IPS DF 19.7 (cell line): Measurements from ENCODE around the gene ARMC12.
"Not testable (repeated sequence)": the region's sequence is repeated elsewhere in the genome, so short reads cannot be mapped to it uniquely, and the experiment has no call there.

Experiments used
- DNase-seq: peaks from one replicate; pipeline ENCODE4 v3.0.0-alpha.2; 2013; ENCODE audit warnings: low read depth, low spot score

Gene ARMC12

DNA sequence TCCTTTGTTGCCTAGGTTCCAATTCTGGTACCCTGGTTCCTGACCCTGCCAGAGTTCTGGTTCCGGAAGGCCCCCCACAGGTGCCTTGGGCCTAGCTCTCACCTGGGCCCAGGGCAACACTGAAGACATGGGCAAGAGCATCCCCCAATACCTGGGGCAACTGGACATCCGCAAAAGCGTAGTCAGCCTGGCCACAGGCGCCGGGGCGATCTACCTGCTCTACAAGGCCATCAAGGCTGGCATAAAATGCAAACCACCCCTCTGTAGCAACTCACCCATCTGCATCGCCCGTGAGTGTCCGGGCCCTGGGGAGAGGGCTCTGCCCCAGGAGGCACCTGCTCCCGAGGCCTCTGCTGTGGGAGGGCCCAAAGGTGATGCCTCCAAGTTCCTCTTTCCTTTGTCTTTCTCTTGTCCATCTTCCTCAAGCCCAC, at the start of gene ARMC12:
Gene ARMC12, plus strand, starts transcription at position 51 of the 431 bp plus-strand sequence. Its CDS starts 77 bp downstream, at position 128.
- no peak for DNase-seq

DNA sequence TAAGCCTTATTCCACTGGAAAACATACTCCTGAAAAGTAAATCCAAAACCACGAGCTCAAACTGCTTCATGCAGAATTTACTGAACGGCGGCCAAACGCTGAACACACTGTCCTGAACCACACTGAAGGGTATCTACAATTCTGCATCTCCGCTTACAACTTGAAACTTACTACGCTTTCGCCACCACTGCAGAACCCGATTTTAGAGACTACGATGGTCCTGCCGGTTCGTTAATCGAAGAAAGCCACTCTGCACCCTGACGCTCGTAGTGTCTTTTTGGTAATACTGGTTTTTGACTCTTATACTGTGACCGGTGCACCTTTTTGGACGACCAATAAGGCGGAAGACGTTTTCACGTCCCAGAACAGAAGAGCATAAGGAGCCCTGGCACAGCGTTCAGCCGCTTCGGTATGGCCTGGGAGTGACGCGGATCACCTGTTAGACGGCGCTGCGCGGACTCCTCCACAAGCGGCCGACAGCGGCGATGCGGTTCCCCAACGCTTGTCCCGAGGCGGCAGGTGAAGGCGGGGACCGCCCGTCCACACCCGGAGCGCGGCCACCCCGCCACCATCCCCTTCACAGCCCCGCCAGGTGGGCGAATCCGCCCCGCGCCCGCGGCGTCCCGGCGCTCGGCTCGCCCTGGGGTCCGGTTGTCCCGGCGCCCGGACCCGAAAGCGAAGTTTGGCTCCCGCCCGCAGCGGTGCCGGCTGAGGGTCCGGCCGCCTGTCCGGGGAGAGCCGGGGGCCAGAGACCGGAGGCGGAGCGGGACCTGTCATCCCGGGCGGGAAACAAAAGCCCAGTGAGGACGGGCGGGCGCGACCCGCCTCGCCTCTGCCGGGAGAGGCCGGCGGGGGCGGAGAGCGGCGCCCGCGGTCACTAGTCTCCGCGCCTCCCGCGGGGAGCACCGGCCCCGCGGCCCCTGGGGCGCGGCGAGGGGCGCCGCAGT, 48.9 kb upstream of the ARMC12 start:
- no peak for DNase-seq

GRCh38 chr6:35688605-35689322, 48.1 kb upstream of the ARMC12 start, which contains the start of gene FKBP5:
Gene FKBP5 (minus strand): TSS chr6:35688915. CDS start chr6:35642824, 46,091 bp downstream.
- DNase-seq: no peak

GRCh38 chr6:35690006-35690405, 46.8 kb upstream of the ARMC12 start:
- not testable (repeated sequence) for DNase-seq

- DNase-seq: no peak
These were observed 46.3 kb upstream of the ARMC12 start for GRCh38 chr6:35690484-35690883.

DNA sequence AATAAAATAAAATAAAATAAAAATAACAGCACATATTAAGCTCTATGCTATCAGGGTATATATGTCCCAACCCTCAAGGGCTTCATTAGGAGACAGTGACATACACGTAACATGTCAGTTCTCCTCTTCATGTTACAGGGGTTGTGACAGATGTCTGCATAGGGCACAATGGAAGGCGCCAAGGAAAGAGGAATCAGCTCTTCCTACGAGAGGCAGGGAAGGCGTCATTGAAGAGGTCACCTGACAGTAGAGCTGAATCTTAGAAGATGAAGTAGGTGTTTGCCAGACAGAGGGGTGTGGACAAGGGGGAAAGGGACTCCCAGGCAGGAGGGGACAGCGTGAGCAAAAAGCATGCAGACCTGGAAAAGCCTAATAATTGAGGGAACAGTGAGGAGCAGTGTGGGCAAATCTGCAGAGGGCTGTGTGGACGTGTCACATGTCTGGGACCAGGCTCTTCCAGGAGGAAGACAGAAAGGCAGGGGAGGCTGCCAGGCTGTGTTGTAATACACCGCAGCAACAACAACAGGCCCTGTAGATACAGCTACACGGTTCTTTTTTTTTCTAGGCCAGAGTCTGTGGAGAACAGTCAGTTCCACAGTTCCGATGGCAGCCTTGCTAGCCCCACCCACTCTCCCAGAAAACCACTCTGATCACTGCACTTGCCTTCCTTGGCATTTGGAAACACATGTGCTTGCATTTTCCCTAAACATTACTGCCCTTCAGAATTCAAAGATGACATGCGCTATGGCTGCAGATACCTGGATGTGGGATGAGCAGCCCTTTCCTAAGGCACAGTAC, 45.6 kb upstream of the ARMC12 start:
- no peak for DNase-seq

DNA sequence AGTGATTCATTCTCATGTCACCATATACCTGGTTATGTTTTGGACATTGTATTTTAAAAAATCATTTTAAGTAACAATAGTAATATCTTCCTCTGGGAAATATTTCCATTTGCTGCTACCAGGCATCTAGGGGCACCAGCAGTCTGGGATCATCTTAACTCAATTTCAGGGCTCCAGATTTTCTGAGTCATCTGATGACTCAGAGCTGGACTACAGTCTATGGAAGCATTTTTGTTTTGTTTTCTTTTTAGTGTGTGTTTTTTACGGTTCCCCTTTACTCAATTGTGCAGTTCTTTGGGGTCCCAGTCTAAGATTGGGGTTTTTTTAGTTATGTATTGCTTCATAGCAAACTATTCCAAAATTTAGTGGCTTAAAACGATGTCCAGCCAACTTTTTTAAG, 42.4 kb upstream of the ARMC12 start:
- DNase-seq: no peak

DNA sequence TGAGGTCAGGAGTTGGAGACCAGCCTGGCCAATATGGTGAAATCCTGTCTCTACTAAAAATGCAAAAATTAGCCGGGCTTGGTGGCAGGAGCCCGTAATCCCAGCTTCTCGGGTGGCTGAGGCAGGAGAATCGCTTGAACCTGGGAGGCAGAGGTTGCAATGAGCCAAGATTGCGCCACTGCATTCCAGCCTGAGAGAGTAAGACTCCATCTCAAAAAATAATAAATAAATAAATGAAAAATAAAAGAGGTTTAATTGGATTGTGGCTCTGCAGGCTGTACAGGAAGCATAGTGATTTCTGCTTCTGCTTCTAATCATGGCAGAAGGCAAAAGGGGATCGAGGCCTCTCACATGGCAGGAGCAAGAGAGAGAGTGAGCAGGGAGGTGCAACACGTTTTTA, 38.4 kb upstream of the ARMC12 start:
- not testable (repeated sequence) for DNase-seq

- no peak for DNase-seq
These were observed 38.0 kb upstream of the ARMC12 start for GRCh38 chr6:35698858-35699257.

- no peak for DNase-seq
These were observed 33.3 kb upstream of the ARMC12 start for GRCh38 chr6:35703554-35703953.

GRCh38 chr6:35706468-35706867, 30.4 kb upstream of the ARMC12 start:
- DNase-seq: no peak

GRCh38 chr6:35707714-35708407, 29.0 kb upstream of the ARMC12 start:
- DNase-seq: no peak

GRCh38 chr6:35708585-35708984, 28.2 kb upstream of the ARMC12 start:
- no peak for DNase-seq

- DNase-seq: no peak
These were observed 26.5 kb upstream of the ARMC12 start for GRCh38 chr6:35710241-35710847.

- no peak for DNase-seq
These were observed 25.1 kb upstream of the ARMC12 start for GRCh38 chr6:35711731-35712130.

DNA sequence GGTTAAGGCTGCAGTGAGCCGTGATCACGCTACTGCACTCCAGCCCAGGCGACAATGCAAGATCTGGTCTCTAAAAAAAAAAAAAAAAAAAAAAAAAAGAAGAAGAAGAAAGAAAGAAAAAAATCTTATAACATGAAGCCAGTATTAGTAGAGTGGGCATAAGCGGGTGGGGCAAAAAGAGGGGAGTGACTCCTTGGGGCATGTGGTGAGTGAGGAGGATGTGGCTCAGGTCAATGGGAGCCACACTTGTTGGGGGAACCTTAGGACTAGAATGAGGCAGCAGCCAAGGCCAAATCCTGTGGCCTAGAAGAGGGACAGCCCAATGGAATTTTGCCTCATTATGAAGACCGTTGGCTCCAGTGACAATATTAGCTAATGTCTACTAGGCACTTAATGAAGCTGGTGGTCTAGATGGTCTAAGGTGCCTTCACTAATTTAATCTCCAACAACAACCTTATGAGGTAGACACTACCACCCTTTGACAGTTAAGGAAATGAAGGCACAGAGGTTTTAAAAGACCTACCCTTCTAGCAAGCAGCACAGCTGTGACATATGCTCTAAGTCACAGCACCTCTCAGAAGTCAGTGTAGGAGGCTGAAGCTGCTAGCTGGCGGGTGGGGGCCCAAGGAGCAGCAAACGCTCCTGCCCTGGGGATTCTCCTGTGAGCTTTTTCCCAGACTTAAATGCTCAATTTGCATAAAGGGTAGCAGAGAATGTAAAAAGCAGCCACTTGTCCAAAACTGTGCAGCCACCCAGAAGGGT, 23.6 kb upstream of the ARMC12 start:
- no peak for DNase-seq

DNA sequence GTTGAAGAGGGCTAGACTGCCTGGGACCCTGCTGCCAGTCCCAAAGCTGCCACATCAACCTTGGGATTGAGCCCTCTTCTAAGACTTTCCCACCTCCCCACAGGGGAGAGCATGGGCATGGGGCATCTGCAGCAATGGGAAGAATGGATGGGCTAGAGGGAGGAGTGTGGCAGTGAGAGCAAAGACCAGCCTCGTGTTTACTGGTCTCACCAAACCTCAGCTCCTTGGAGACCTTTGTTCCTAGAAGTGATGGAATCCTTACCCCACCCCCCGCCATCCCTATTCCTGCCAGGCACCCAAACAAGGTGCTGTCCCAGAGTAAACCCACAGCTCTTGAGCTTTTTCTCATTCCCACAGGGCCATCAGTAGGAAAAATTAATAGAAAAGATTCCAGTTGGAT, 20.0 kb upstream of the ARMC12 start:
- no peak for DNase-seq

- no peak for DNase-seq
These were observed 19.1 kb upstream of the ARMC12 start for GRCh38 chr6:35717449-35718374.

DNA sequence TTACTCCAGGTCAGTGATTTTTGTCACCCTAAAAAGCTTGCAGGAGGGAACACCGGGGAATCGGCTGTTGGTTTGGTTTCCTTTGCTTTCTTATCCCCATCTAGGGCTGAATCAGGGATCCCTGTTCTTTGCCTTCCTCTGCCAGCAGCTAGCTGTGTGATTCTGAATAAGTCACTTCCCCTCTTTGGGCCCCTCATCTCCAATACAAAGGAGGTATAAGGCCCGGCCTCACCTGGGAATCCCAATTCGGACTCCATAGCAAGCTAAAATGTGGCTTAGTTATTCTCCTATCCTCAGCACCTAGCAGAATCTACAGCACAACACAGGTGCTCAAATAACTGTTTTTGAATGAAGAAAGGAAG, 18.5 kb upstream of the ARMC12 start:
- DNase-seq: no peak
